HepG2 (cell line): ENCODE data around the gene NATD1. TPM values are rescaled to one million over a fixed set of nuclear protein-coding genes. Genes with fewer than 3 reads are reported as not detected.

Experiments used
- ATAC-seq: fragments of 200-7000 bp; cut with Tn5 transposase; 3 replicates; pipeline ENCODE4 v1.9.1; 2020; ENCODE audit warnings: mild to moderate bottlenecking, moderate library complexity
- BruUV-seq: library from RNA; stranded (reverse); fragments of 400-500 nt; replicated peaks from 2 replicates; lab custom pipeline; 2021; lab: Mats Ljungman, UMichigan
- CTCF ChIA-PET: fragments of 300-600 bp; formaldehyde crosslinking; extraction: SDS; loops from one replicate; lab custom pipeline; 2021; ENCODE audit warnings: low total read pairs, inconsistent platforms, low intra/inter-chr PET ratio; lab: Yijun Ruan, JAX
- POLR2A ChIA-PET: fragments of 350-600 bp; sonication (Branson Sonifier 250); formaldehyde crosslinking; loops from one replicate; lab custom pipeline; 2020; ENCODE audit warnings: antibody characterized with exemption, inconsistent platforms; lab: Yijun Ruan, JAX
- DNase-seq: peaks from one replicate; pipeline ENCODE4 v3.0.0-alpha.2; 2015; ENCODE audit warnings: low spot score
- FAIRE-seq: peaks from 3 replicates; lab custom pipeline; 2011; peaks lifted over from hg19 to GRCh38; lab: Jason Lieb, UNC
- H2AFZ ChIP-seq: one replicate; pipeline ENCODE4 v1.6.1; 2011; ENCODE audit warnings: low read length, inconsistent platforms
- H3K27ac ChIP-seq: fragments of 300-600 bp; 3 replicates; pipeline ENCODE4 v1.8.0; 2011; ENCODE audit warnings: mixed run types, mild to moderate bottlenecking, mixed read lengths, low read length, inconsistent platforms; ENCODE audit not compliant: insufficient read depth; ENCODE audit errors: extremely low read length
- H3K27me3 ChIP-seq, 2 experiments: fragments of 200-600 bp in 1 of 2; 2 replicates in 1 of 2; 3 replicates in 1 of 2; pipeline versions ENCODE4 v1.6.0 to v1.8.0; 2011; ENCODE audit warnings: low read length in 2 of 2, mild to moderate bottlenecking in 2 of 2, moderate library complexity in 2 of 2, inconsistent platforms in 1 of 2; ENCODE audit not compliant: insufficient read depth in 2 of 2, control insufficient read depth in 1 of 2
- H3K36me3 ChIP-seq, 2 experiments: fragments of 200-600 bp in 1 of 2; replicated peaks in 1 of 2; 2 replicates in 1 of 2; 3 replicates in 1 of 2; pipeline versions ENCODE4 v1.5.1 to v1.8.0; 2011; ENCODE audit warnings: low read length in 2 of 2, inconsistent platforms in 1 of 2; ENCODE audit not compliant: insufficient read depth in 2 of 2, control insufficient read depth in 1 of 2
- H3K4me1 ChIP-seq: 2 replicates; pipeline ENCODE4 v1.5.1; 2012; ENCODE audit warnings: low read length, inconsistent platforms; ENCODE audit not compliant: insufficient read depth
- H3K4me2 ChIP-seq: 2 replicates; pipeline ENCODE4 v1.6.0; 2011; ENCODE audit warnings: low read depth, low read length, inconsistent platforms
- H3K4me3 ChIP-seq, 3 experiments: fragments of 200-600 bp in 1 of 3; sonication (generic), shearing (Covaris generic) in 1 of 3; replicated peaks in 1 of 3; 2 replicates each; pipeline ENCODE4 v1.5.1; 2011 to 2016; ENCODE audit warnings: low read length in 3 of 3, inconsistent platforms in 2 of 3, low read depth in 2 of 3, mild to moderate bottlenecking in 2 of 3, control low read depth in 1 of 3, mixed read lengths in 1 of 3; ENCODE audit not compliant: insufficient read depth in 1 of 3
- H3K79me2 ChIP-seq: one replicate; pipeline ENCODE4 v1.6.1; 2011; ENCODE audit warnings: low read length, inconsistent platforms; ENCODE audit not compliant: insufficient read depth
- H3K9ac ChIP-seq: 2 replicates; pipeline ENCODE4 v1.6.0; 2011; ENCODE audit warnings: mild to moderate bottlenecking, low read depth, low read length, inconsistent platforms; ENCODE audit not compliant: insufficient read depth
- H3K9me3 ChIP-seq: 2 replicates; pipeline ENCODE4 v1.5.1; 2012; ENCODE audit warnings: mild to moderate bottlenecking, low read length
- H4K20me1 ChIP-seq: 2 replicates; pipeline ENCODE4 v1.6.0; 2011; ENCODE audit warnings: inconsistent platforms, mild to moderate bottlenecking, low read length, moderate library complexity; ENCODE audit not compliant: insufficient read depth
- AGO1 ChIP-seq: fragments of 200-400 bp; formaldehyde crosslinking; IDR thresholded peaks from 2 replicates; pipeline ENCODE4 v1.6.1; 2017; ENCODE audit warnings: mild to moderate bottlenecking, low read depth, low read length, moderate library complexity; ENCODE audit not compliant: poor library complexity, severe bottlenecking
- GZF1 ChIP-seq: sonication (generic); formaldehyde crosslinking; IDR thresholded peaks from 2 replicates; pipeline ENCODE4 v1.5.1; 2020; ENCODE audit warnings: mild to moderate bottlenecking, missing genetic modification reagents
- JARID2 ChIP-seq: sonication (generic); formaldehyde crosslinking; IDR thresholded peaks from 2 replicates; pipeline ENCODE4 v1.8.1; 2023; ENCODE audit warnings: missing genetic modification reagents, inconsistent platforms; ENCODE audit not compliant: insufficient replicate concordance
- PRPF4 ChIP-seq: fragments of 200-400 bp; formaldehyde crosslinking; IDR thresholded peaks from 2 replicates; pipeline ENCODE4 v1.6.1; 2016; ENCODE audit warnings: low read length, low read depth; ENCODE audit not compliant: poor library complexity, severe bottlenecking
- RXRA ChIP-seq: sonication (generic); formaldehyde crosslinking; IDR thresholded peaks from 2 replicates; pipeline ENCODE4 v1.5.1; 2020; ENCODE audit warnings: missing genetic modification reagents
- SRSF1 ChIP-seq: fragments of 200-400 bp; formaldehyde crosslinking; optimal IDR thresholded peaks from 2 replicates; pipeline ENCODE3; 2017; ENCODE audit warnings: mild to moderate bottlenecking, low read depth, low read length, moderate library complexity
- TGIF2 ChIP-seq: IDR thresholded peaks from 2 replicates; pipeline ENCODE4 v1.6.1; 2016; ENCODE audit warnings: control low read depth, missing compliant biosample characterization
- YEATS4 ChIP-seq: sonication (generic); formaldehyde crosslinking; IDR thresholded peaks from 2 replicates; pipeline ENCODE4 v1.4.0; 2020; ENCODE audit warnings: missing genetic modification reagents, borderline replicate concordance
- ZFP90 ChIP-seq: sonication (generic); formaldehyde crosslinking; IDR thresholded peaks from 2 replicates; pipeline ENCODE4 v1.8.0; 2022; ENCODE audit warnings: missing genetic modification reagents, mild to moderate bottlenecking, inconsistent platforms, borderline replicate concordance
- ZNF232 ChIP-seq: sonication (generic); formaldehyde crosslinking; IDR thresholded peaks from 2 replicates; pipeline ENCODE4 v1.4.0; 2020; ENCODE audit warnings: missing genetic modification reagents, borderline replicate concordance
- ZNF547 ChIP-seq: sonication (generic); formaldehyde crosslinking; IDR thresholded peaks from 2 replicates; pipeline ENCODE4 v1.5.1; 2020; ENCODE audit warnings: mild to moderate bottlenecking, missing genetic modification reagents
- ZNF550 ChIP-seq: sonication (generic); formaldehyde crosslinking; IDR thresholded peaks from 2 replicates; pipeline ENCODE4 v1.4.0; 2020; ENCODE audit warnings: mild to moderate bottlenecking, missing genetic modification reagents, borderline replicate concordance
- ZNF629 ChIP-seq: sonication (generic); formaldehyde crosslinking; conservative IDR thresholded peaks from 2 replicates; pipeline ENCODE4 v1.5.0; 2020; ENCODE audit warnings: missing genetic modification reagents
- ZZZ3 ChIP-seq: sonication (generic); formaldehyde crosslinking; IDR thresholded peaks from 2 replicates; pipeline ENCODE4 v1.4.0; 2020; ENCODE audit warnings: missing genetic modification reagents, mild to moderate bottlenecking, borderline replicate concordance
- WGBS: methylation state at CpG from one replicate; pipeline ENCODE4 v1.1.6; 2017; ENCODE audit warnings: low lambda C conversion rate; 5-methylcytosine and 5-hydroxymethylcytosine counted together
- in situ Hi-C: cut with HindIII; loops from 2 replicates; pipeline ENCODE4 v1.10.0; 2017; ENCODE audit warnings: low pct_unique_long_range_greater_than_20kb; ENCODE audit not compliant: extremely low pct_ligation_motif_present
- intact Hi-C: fragments of 100-400 bp; cut with micrococcal nuclease; formaldehyde crosslinking; loops from one replicate; pipeline ENCODE4 v1.10.0; 2022; ENCODE audit not compliant: unreplicated experiment
- polyA plus RNA-seq, 8 experiments: library from polyadenylated mRNA; depleted of rRNA in 3 of 8; stranded (reverse) in 7 of 8; unstranded in 1 of 8; fragments of >200 nt; fragmentation: Illumina TruSeq in 4 of 8; extraction: Trizol in 4 of 8; gene quantifications; 2 replicates each; pipeline versions ENCODE4 v1.2.1 to v1.2.3, GENCODE V29; 2011 to 2016; ENCODE audit warnings: low read depth in 4 of 8, missing spikeins in 1 of 8, mixed read lengths in 1 of 8; ENCODE audit not compliant: insufficient read depth in 1 of 8
- total RNA-seq, 5 experiments: library from RNA; depleted of rRNA; stranded (reverse); fragments of >200 nt; fragmentation: Illumina TruSeq; extraction: Trizol; gene quantifications; 2 replicates each; pipeline ENCODE4 v1.2.3, GENCODE V29; 2016; ENCODE audit warnings: low read depth in 1 of 5
- TF ChIP-seq, protein P1 (sequence below): sonication (generic); formaldehyde crosslinking; IDR thresholded peaks from 2 replicates; pipeline ENCODE4 v1.8.1; 2023; ENCODE audit warnings: mild to moderate bottlenecking, inconsistent platforms, moderate library complexity, missing genetic modification reagents, borderline replicate concordance

Gene NATD1
- total and polyA plus RNA-seq, 2 of the 13 experiments (the other 11 are each of a cell fraction or from before 2014, with no cell fraction given) = 0.31 to 2.3 TPM

DNA sequence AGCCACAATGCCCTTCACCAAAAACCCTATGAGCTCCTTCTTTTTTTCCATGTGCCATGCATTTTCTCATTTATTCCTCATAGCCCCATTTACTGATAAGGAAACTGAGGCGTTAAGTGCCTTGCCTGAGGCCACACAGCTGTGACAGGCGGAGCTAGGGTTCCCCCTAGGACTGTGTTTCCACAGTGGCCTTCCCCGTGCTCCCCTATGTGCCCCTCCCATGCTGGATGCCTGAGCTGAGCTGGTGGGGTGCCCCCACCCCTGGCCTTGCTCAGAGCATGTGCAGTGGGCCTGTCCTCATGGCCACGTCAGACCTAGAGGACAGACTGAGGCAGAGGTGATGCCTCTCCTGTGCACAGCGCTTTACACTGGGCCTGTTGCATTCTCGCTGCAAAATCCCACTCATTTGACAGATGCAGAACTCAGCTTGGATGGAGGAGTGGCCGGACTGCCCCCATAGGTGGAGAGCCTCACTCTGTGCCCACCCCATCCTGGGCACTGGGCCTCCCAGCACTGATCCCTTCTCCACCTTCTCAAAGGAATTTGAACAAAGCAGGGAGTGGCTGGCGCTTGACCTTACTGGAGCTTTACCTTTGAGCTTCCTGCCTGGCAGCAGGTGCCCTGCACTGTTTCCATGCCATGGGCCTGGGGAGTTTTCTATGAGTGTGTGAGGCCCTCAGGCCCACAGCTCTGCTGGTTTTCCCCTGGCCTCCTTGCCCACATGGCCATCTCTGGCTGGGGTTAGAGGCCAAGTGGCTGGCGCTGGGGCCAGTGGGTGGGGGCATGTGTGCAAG, 33.9 kb upstream of the NATD1 start:
- CTCF ChIA-PET = no interaction called here
- peak overlapping the region; percentile 90 for H3K9ac ChIP-seq
- peak overlapping the region; percentile 93 for H3K4me2 ChIP-seq
- WGBS = 29% methylated on average over 6 of the region's 9 CpGs
- POLR2A ChIA-PET = interaction anchor here (0.6 to 4.1 kb wide), 11 partner anchors 12 to 265 kb away, joined by 3 to 56 read pairs (median 4); partner anchors contain the start of genes TMEM11 and USP22
- no peaks in the 10 kb centered on the region for H3K9me3 ChIP-seq
- peak; percentile 33 for DNase-seq
- H2AFZ ChIP-seq = no peak overlapping the region
- H3K4me3 ChIP-seq = peak overlapping the region; percentile 55 to 95 (median 82)
- H3K79me2 ChIP-seq = peaks cover 66% of the 10 kb centered on the region
- peak overlapping the region; percentile 90 for H3K27ac ChIP-seq
- no peak; the same call in 2 of the 3 replicates for ATAC-seq
- TSS peak; percentile 60 for BruUV-seq
- intact Hi-C loops (loop anchor here (5.0 to 10.0 kb wide), 2 partner anchors 35 to 242 kb away; partner anchors contain the start of genes NATD1 and USP22), in situ Hi-C loops (loop anchor here (10.0 kb wide), 2 partner anchors 162 to 168 kb away; partner anchors contain the start of gene DHRS7B)
- peaks cover 20% of the 10 kb centered on the region for H4K20me1 ChIP-seq
- H3K36me3 ChIP-seq = peaks cover 5 to 6% of the 10 kb centered on the region in 2 experiments
- H3K4me1 ChIP-seq = peaks cover 42% of the 10 kb centered on the region
- FAIRE-seq = no peak
- peaks cover 2 to 13% of the 10 kb centered on the region in 2 experiments; a peak in 4 of 5 replicates for H3K27me3 ChIP-seq
- TF ChIP-seq ZNF547 = 0 out of 2 replicates have a peak, but pooled peaks have one; percentile 12
- TF ChIP-seq PRPF4 = no peak
- 0 out of 2 replicates have a peak, but pooled peaks have one; percentile 21 for TF ChIP-seq ZZZ3 (CRISPR knock-in tag)
- no peak for TF ChIP-seq GZF1 (CRISPR knock-in tag)
- TF ChIP-seq JARID2 (CRISPR knock-in tag) = peak; percentile 14
- 0 out of 2 replicates have a peak, but pooled peaks have one; percentile 6 for TF ChIP-seq ZFP90 (CRISPR knock-in tag)
- peak; percentile 22 for TF ChIP-seq SRSF1
- 0 out of 2 replicates have a peak, but pooled peaks have one; percentile 5 for TF ChIP-seq RXRA (CRISPR knock-in tag)
- 0 out of 2 replicates have a peak, but pooled peaks have one; percentile 32 for TF ChIP-seq ZNF232 (CRISPR knock-in tag)
- peak; percentile 34; the same call in 1 of the 2 replicates for TF ChIP-seq TGIF2
- TF ChIP-seq ZNF550 (CRISPR knock-in tag) = peak; percentile 10; the same call in 1 of the 2 replicates
- TF ChIP-seq YEATS4 (CRISPR knock-in tag) = 0 out of 2 replicates have a peak, but pooled peaks have one; percentile 22
- TF ChIP-seq ZNF629 (CRISPR knock-in tag) = peak; percentile 51; the same call in 1 of the 2 replicates
- TF ChIP-seq, protein P1, sequence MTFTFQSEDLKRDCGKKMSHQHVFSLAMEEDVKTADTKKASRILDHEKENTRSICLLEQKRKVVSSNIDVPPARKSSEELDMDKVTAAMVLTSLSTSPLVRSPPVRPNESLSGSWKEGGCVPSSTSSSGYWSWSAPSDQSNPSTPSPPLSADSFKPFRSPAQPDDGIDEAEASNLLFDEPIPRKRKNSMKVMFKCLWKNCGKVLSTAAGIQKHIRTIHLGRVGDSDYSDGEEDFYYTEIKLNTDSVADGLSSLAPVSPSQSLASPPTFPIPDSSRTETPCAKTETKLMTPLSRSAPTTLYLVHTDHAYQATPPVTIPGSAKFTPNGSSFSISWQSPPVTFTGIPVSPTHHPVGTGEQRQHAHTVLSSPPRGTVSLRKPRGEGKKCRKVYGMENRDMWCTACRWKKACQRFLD = 0 out of 2 replicates have a peak, but pooled peaks have one; percentile 55
- TF ChIP-seq AGO1 = peak; percentile 16
